IgD-negative memory B cell (primary cell): Measurements from ENCODE around the gene PLAAT2. TPM values are rescaled to one million over a fixed set of nuclear protein-coding genes. Genes with fewer than 3 reads are reported as not detected.
"Not testable (repeated sequence)": the region's sequence is repeated elsewhere in the genome, so short reads cannot be mapped to it uniquely, and the experiment has no call there.

Experiments
- H3K27ac Mint-ChIP-seq, 3 donors: one replicate each; pipeline ENCODE4 v1.8.0; 2020 to 2022; ENCODE audit warnings: mild to moderate bottlenecking in 3 of 3, mixed read lengths in 3 of 3, moderate library complexity in 1 of 3
- H3K27me3 Mint-ChIP-seq: one replicate; pipeline ENCODE4 v1.8.0; 2021; ENCODE audit warnings: mixed read lengths
- H3K36me3 Mint-ChIP-seq: one replicate; pipeline ENCODE4 v1.8.0; 2020; ENCODE audit warnings: mild to moderate bottlenecking, mixed read lengths
- H3K4me1 Mint-ChIP-seq, 3 donors: one replicate each; pipeline ENCODE4 v1.8.0; 2020 to 2022; ENCODE audit warnings: mixed read lengths in 3 of 3, mild to moderate bottlenecking in 1 of 3
- H3K4me3 Mint-ChIP-seq, 4 donors: one replicate each; pipeline ENCODE4 v1.8.0; 2020 to 2022; ENCODE audit warnings: mild to moderate bottlenecking in 4 of 4, mixed read lengths in 4 of 4, moderate library complexity in 3 of 4
- H3K9me3 Mint-ChIP-seq, 3 donors: one replicate each; pipeline ENCODE4 v1.8.0; 2020 to 2021; ENCODE audit warnings: mixed read lengths in 3 of 3, mild to moderate bottlenecking in 1 of 3
- polyA plus RNA-seq: library from polyadenylated mRNA; unstranded; fragments of 300-500 nt; fragmentation: Illumina TruSeq; gene quantifications from one replicate; pipeline ENCODE4 v1.2.3, GENCODE V29; 2021

Gene PLAAT2
- polyA plus RNA-seq, 1 donor from 2014 or later: 6.4 TPM

DNA sequence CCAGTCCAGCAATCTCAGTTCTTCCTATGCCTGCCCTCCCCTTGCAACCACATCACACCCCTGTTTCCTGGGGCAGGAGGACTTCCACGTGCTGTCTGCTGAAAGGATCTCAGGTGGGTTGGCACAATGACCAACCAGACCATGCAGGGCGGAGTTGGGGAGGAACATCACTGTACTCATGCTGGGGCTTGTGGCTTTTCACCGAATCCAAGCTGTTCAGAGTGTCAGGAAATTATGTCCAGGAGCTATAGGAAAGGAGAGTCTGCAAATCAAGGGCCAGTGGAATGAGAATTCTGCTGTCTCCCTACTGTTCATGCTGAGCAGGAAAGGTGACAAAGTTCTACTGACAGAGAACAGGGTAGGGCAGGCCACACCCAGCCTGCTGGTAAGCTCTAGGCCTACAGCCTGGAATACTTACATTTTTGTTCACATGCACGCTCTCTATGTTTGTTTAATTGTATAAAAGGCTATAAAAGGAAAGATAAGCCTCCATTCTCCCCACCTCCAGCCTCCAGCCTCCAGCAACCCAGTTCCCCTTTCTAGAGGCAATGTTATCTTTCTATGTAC lies 1.7 kb upstream of the PLAAT2 start:
- Mint-ChIP-seq H3K4me1 (peaks cover 17 to 36% (median 28%) of the 10 kb centered on the region in 3 donors), H3K27ac (peak overlapping the region in 1 of 3 donors; percentile 21), H3K9me3 (peaks cover 0 to 1% (median 0%) of the 10 kb centered on the region in 3 donors), H3K4me3 (peak overlapping the region in 2 of 4 donors; percentile 34 to 63), H3K27me3 (peaks cover 12% of the 10 kb centered on the region), H3K36me3 (no peaks in the 10 kb centered on the region)

DNA sequence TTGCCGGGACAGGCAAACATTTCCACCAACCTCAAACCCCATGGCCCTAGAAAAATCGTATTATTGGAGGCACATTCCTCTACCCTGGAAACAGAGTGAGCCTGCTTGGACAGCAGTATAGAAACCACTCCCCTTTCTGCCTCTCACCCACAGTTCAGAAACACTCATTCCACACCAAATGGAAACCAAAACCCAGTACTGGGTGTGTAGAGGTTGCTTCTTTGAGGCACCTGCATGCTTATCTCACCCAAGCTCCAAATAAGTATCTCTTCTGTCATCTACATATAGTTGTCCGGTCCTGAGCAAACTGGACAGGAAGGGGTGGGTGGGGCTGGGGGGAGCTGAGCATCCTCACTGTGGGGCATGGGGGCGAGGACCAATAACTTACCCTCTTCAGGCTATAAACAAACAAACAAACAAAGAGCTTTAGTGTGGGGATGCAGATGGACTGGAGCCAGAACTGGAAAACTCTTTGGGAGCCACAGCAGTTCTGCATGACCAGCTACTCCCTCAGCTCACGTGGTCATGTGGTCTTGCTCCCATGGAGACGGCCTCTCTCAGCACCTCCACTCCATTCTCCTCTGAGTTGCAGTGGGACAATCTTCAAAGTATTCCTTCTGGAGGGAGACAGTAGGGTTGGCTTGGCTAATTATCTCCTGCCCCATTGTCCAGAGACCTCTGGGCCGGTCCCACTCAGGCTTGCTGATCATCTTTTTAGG lies 1.0 kb upstream of the PLAAT2 start:
- Mint-ChIP-seq H3K9me3 (peaks cover 0 to 1% (median 0%) of the 10 kb centered on the region in 3 donors), H3K4me1 (peaks cover 14 to 36% (median 28%) of the 10 kb centered on the region in 3 donors), H3K27ac (peak overlapping the region; percentile 23 to 84 (median 65)), H3K27me3 (peaks cover 12% of the 10 kb centered on the region), H3K4me3 (peak overlapping the region in 1 of 4 donors; percentile 79), H3K36me3 (no peaks in the 10 kb centered on the region)

DNA sequence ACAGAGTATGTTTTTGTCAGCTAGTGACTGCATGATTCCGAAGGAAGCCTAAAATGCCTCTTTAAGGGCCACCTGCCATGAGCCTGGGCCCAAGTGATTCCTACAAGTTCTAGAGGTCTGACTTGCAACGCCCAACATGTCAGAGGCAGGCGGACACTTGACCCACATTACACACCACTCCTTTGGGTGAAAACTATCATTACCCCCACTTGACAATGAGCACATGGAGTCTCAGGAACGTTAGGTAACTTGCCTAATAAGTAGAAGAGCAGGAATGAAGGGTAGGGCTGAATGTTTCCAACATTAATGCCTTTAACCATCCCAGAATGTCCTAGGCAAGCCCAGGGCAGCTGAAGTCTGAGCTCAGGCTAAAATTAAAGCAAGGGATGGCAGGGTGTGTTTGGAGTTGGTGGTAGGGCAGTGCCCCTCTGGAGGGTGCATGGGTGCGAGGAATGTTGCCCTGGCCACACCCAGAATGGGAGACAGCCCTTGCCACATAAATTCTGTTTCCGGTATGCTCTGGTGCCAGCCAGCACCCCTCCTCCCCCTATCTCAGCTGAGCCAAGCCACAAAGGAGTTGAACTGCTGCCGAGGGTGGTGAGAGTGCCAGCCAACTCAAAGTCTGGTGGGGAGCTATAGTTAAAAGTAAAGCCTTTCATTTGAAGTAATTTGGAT lies 2.5 kb downstream of the PLAAT2 start:
- Mint-ChIP-seq H3K27me3 (peaks cover 13% of the 10 kb centered on the region), H3K4me1 (peaks cover 11 to 23% (median 17%) of the 10 kb centered on the region in 3 donors), H3K27ac (peak overlapping the region in 1 of 3 donors; percentile 15), H3K9me3 (peaks cover 0 to 1% (median 0%) of the 10 kb centered on the region in 3 donors), H3K4me3 (peak overlapping the region in 2 of 4 donors; percentile 20 to 74), H3K36me3 (no peaks in the 10 kb centered on the region)

DNA sequence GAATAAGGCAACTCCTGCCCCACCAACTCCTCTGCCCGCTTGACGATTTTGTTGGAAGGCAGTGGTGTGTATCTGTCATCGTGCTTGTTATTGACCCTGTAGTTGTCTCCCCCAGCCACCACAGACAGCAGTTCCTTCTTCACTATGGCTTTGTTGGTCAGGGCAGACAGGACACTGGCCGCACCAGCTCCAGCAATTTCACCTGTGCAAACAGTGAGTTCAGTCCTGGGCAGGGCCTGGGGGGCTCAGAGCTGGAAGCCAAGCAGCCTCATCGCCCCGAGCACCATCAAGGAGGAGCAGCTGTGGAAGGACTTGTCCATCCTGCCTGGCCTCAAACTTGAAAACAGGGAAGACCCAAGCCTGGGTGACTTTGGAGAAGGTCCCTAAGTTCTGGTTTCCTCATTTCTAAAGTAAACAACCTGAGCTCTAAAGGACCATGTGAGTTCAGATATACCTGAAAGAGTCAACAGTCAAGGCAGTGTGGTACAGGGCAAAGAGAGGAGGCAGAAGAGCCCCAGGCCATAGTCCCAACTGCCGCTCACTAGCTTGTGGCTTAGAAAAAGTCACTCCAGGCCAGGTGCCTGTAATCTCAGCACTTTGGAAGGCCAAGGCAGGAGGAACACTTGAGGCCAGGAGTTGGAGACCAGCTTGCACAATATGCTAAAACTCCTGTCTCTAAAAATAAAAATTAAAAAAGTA lies 4.6 kb downstream of the PLAAT2 start:
- no peak overlapping the region for H3K27ac Mint-ChIP-seq
- H3K4me1 Mint-ChIP-seq: peaks cover 5 to 18% (median 11%) of the 10 kb centered on the region in 3 donors
- peaks cover 0 to 1% (median 0%) of the 10 kb centered on the region in 3 donors for H3K9me3 Mint-ChIP-seq
- no peaks in the 10 kb centered on the region for H3K36me3 Mint-ChIP-seq
- peaks cover 10% of the 10 kb centered on the region for H3K27me3 Mint-ChIP-seq
- H3K4me3 Mint-ChIP-seq: no peak overlapping the region

DNA sequence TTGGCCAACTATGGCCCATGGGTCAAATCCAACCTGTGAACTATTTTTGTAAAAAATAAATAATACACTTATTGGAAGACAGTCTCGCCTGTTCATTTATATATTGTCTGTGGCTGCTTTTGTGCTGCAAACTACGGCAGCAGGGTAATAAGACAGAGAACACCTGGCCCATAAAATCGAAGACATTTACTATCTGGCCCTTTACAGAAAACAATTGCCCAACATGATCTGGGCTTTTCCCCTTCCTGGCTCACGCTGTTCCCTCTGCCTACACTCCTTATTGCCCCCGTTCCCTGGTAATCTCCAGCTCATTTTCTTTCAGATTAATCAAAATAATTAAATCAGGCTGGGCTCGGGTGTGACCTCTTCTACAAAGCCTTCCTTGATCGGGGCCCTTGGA lies 5.6 kb downstream of the PLAAT2 start:
- Mint-ChIP-seq H3K27me3 (peaks cover 9% of the 10 kb centered on the region), H3K4me3 (no peak overlapping the region), H3K36me3 (no peaks in the 10 kb centered on the region), H3K4me1 (peaks cover 4 to 19% (median 17%) of the 10 kb centered on the region in 3 donors), H3K9me3 (peaks cover 0 to 1% (median 0%) of the 10 kb centered on the region in 3 donors), H3K27ac (peak overlapping the region in 1 of 3 donors; percentile 39)

DNA sequence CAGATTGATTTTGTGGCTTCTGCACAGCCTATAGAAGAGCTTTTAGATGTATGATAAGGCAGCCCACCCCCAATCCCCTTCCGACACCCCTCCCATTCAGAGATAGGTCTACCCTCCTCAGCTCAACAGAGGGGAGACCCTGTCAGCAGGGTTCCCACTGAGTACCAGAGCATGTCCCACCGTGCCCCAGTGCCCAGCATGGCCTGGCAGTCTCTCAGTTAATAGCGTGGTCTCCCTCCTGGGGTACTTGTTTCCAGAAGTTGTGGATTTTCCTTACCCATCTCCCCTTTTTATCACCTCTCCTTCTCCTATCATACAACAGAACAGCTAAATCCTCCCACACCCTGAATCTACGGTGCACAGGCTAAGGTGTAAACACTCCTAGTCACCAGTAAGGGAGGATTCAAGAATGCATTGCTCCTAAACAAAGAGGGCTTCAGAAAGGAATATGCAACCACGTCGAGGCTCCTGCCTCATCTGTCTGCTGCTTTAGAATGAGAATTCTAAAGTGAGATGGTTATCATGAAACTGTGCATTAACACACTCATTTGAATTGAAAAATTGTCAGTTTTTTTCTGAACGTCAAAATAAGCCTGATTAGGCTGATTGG lies 6.7 kb downstream of the PLAAT2 start:
- Mint-ChIP-seq H3K27me3 (peaks cover 10% of the 10 kb centered on the region), H3K36me3 (no peaks in the 10 kb centered on the region), H3K9me3 (peaks cover 0 to 1% (median 0%) of the 10 kb centered on the region in 3 donors), H3K4me3 (no peak overlapping the region), H3K4me1 (peaks cover 4 to 21% (median 18%) of the 10 kb centered on the region in 3 donors), H3K27ac (no peak overlapping the region)

DNA sequence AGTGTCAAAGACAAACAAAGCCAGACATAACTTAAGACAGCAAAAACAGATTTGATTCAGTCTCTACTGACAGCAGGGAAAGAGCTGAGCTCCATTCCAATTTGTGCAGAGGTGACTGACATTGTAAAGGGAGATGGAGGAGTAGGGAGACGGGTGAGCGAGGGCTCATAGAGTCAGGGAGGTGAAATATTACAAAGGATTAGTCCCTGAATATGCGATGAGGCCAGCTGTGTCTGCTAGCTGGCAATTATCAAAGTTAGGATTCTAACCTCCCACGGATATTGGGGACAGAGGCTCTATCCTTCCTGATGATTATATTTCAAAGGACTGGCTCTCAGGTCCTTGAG lies 8.3 kb downstream of the PLAAT2 start:
- H3K4me1 Mint-ChIP-seq: peaks cover 0 to 19% (median 14%) of the 10 kb centered on the region in 3 donors

DNA sequence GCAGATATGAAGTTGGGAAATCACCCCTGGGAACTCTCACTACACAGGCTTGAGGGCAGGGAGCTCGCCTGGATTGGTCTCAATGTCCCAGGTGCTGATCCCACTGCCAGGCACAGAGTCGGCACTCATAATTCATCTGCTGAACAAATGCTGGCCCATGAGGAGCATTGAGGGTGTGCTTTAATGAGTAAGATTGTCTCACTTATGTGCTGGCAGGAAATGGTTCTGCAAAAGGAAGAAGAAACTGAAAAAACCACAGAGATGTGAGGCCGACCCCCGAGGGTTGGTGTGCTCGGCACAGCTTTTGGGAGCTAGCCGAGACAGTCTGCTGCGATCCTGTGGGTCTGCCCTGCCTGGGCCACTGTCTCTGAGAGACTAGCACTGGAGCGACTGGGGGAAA lies 9.4 kb downstream of the PLAAT2 start:
- H3K9me3 Mint-ChIP-seq: no peaks in the 10 kb centered on the region
- H3K36me3 Mint-ChIP-seq: no peaks in the 10 kb centered on the region
- H3K4me1 Mint-ChIP-seq: peaks cover 0 to 19% (median 14%) of the 10 kb centered on the region in 3 donors
- peaks cover 8% of the 10 kb centered on the region for H3K27me3 Mint-ChIP-seq
- H3K4me3 Mint-ChIP-seq: peak overlapping the region in 3 of 4 donors; percentile 63 to 91 (median 91)
- peak overlapping the region in 2 of 3 donors; percentile 63 to 80 for H3K27ac Mint-ChIP-seq

More for the DNA sequence above, 8.3 kb downstream of the PLAAT2 start:
- H3K36me3 Mint-ChIP-seq: no peaks in the 10 kb centered on the region
- peaks cover 8% of the 10 kb centered on the region for H3K27me3 Mint-ChIP-seq
- H3K27ac Mint-ChIP-seq: peak overlapping the region in 1 of 3 donors; percentile 63
- H3K9me3 Mint-ChIP-seq: no peaks in the 10 kb centered on the region
- no peak overlapping the region for H3K4me3 Mint-ChIP-seq

DNA sequence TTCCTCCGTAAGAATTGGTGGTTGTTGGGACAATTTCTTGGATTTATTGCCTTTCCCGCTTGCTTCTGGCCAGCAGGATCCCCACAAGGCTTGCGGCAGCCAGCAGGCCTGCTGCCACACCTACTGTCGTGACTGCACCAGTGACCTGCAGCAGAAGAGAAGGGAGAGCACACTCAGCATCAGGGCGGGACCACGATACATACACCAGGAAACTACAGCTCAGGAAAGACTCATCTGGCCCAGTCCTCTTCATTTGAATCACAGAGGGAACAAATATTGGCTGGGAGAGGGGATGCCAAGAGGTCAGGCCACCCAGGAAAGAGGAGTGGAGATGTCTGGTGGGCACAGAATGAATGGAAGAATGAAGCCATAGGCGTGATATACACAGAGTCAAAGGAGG lies 10.3 kb downstream of the PLAAT2 start:
- Mint-ChIP-seq H3K4me1 (peaks cover 0 to 19% (median 14%) of the 10 kb centered on the region in 3 donors), H3K36me3 (no peaks in the 10 kb centered on the region), H3K4me3 (peak overlapping the region in 3 of 4 donors; percentile 57 to 70 (median 62)), H3K9me3 (no peaks in the 10 kb centered on the region), H3K27me3 (peaks cover 8% of the 10 kb centered on the region), H3K27ac (peak overlapping the region in 1 of 3 donors; percentile 63)

DNA sequence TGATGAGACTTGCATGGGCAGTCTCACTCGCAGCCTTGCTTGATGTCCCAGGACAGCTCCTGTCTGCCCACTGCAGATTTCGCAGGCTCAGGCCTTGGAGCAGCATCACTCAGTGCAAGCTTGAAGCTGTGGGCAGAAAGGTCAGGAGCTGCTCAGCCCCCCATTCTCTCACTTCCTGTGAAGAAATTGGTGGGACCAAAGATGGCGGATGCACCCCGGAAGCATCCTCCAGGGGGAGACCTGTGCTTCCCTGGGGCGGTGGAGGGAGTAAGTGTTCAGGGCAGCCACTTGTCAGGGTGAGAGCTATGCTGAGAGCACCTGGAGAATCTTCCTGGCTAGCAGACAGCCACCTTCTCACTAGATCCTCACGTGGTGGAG lies 11.3 kb downstream of the PLAAT2 start:
- H3K27ac Mint-ChIP-seq: peak overlapping the region in 1 of 3 donors; percentile 80
- peaks cover 6% of the 10 kb centered on the region for H3K27me3 Mint-ChIP-seq
- H3K9me3 Mint-ChIP-seq: no peaks in the 10 kb centered on the region
- peaks cover 0 to 17% (median 14%) of the 10 kb centered on the region in 3 donors for H3K4me1 Mint-ChIP-seq
- peaks cover 2% of the 10 kb centered on the region for H3K36me3 Mint-ChIP-seq
- H3K4me3 Mint-ChIP-seq: no peak overlapping the region

DNA sequence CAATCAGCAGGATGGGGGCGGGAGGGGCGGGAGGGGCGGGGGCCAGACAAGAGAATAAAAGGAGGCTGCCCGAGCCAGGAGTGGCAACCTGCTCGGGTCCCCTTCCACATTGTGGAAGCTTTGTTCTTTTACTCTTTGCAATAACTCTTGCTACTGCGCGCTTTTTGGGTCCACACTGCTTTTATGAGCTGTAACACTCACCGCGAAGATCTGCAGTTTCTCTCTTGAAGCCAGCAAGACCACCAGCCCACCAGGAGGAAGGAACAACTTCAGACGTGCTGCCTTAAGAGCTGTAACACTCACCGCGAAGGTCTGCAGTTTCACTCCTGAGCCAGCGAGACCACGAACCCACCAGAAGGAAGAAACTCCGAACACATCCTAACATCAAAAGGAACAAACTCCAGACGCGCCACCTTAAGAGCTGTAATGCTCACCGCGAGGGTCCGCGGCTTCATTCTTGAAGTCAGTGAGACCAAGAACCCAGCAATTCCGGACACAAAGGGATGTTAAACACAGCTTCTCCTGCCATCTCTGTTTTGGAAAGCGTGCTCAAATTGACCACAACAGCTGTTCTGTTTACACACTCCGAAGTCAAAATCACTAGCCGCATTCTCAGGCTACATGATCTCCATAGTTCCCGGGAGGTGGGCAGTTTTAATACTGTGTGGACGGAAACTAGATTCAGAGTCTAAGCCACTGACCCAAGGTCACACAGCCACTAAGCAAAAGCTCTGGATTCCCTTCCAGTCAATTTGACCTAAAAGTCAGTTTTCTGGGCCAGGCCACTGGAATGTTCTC lies 11.9 kb downstream of the PLAAT2 start:
- H3K4me1 Mint-ChIP-seq: peaks cover 0 to 16% (median 14%) of the 10 kb centered on the region in 3 donors
- no peaks in the 10 kb centered on the region for H3K9me3 Mint-ChIP-seq
- H3K27ac Mint-ChIP-seq: peak overlapping the region in 1 of 3 donors; percentile 80
- H3K36me3 Mint-ChIP-seq: peaks cover 2% of the 10 kb centered on the region
- peaks cover 6% of the 10 kb centered on the region for H3K27me3 Mint-ChIP-seq
- peak overlapping the region in 2 of 4 donors; percentile 26 to 83 for H3K4me3 Mint-ChIP-seq

DNA sequence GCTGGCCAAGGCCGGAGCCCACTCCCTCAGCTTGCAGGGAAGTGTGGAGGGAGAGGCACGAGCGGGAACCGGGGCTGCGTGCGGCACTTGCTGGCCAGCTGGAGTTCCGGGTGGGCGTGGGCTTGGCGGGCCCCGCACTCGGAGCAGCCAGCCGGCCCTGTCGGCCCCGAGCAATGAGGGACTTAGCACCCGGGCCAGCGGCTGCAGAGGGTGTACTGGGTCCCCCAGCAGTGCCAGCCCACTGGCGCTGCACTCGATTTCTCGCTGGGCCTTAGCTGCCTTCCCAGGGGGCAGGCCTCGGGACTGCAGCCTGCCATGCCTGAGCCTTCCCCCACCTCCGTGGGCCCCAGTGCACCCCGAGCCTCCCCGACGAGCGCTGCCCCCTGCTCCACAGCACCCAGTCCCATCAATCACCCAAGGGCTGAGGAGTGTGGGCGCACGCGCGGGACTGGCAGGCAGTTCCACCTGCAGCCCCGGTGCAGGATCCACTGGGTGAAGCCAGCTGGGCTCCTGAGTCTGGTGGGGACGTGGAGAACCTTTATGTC lies 13.0 kb downstream of the PLAAT2 start:
- H3K4me3 Mint-ChIP-seq, H3K27ac Mint-ChIP-seq, H3K9me3 Mint-ChIP-seq, H3K36me3 Mint-ChIP-seq, H3K27me3 Mint-ChIP-seq: not testable (repeated sequence)
- peaks cover 0 to 16% (median 14%) of the 10 kb centered on the region in 3 donors for H3K4me1 Mint-ChIP-seq

DNA sequence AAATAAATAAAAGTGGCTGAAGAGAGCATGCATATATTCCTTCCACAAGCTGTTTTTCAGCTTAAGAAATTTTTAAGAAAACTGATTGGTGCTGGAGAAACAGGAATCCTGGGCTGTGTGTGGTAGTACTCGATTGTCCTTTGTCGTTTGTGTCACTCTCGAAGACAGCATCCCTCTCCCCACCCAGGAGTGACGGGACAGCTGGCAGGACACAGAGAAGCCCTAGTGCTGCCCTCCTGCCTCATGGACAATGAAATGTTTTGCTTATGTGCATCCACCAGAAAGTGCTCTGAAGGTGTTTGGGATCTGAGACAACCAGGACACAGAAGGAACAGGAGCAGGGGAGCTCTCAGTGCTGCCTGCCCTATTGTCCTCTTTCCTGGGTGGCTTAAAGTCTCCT lies 13.8 kb downstream of the PLAAT2 start:
- H3K36me3 Mint-ChIP-seq: peaks cover 5% of the 10 kb centered on the region
- H3K4me3 Mint-ChIP-seq: no peak overlapping the region

More for the DNA sequence above, 13.8 kb downstream of the PLAAT2 start:
- Mint-ChIP-seq H3K27me3 (peaks cover 6% of the 10 kb centered on the region), H3K9me3 (no peaks in the 10 kb centered on the region), H3K27ac (peak overlapping the region in 1 of 3 donors; percentile 3), H3K4me1 (peaks cover 0 to 13% (median 11%) of the 10 kb centered on the region in 3 donors)
